Epithelial cell of esophagus (primary cell): ENCODE measurements around the gene PCDHGC5.

Experiments used
- DNase-seq: peaks from one replicate; pipeline ENCODE4 v3.0.0; 2010; ENCODE audit warnings: low read depth
- H3K4me3 ChIP-seq: 2 replicates; pipeline ENCODE4 v1.5.1; 2011; ENCODE audit warnings: mild to moderate bottlenecking, low read length, control low read depth
- TF ChIP-seq, protein P1 (sequence below): IDR thresholded peaks from 2 replicates; pipeline ENCODE4 v1.5.1; 2011; ENCODE audit warnings: low read depth, mild to moderate bottlenecking, low read length, control low read depth, inconsistent platforms; ENCODE audit not compliant: insufficient read depth; ENCODE audit errors: missing control alignments

The PCDHGC5 gene

DNA sequence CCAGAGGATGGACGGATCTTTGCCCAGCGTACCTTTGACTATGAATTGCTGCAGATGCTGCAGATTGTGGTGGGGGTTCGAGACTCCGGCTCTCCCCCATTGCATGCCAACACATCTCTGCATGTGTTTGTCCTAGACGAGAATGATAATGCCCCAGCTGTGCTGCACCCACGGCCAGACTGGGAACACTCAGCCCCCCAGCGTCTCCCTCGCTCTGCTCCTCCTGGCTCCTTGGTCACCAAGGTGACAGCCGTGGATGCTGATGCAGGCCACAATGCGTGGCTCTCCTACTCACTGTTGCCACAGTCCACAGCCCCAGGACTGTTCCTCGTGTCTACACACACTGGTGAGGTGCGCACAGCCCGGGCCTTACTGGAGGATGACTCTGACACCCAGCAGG, 1.9 kb downstream of the PCDHGC5 start:
- TF ChIP-seq, protein P1, sequence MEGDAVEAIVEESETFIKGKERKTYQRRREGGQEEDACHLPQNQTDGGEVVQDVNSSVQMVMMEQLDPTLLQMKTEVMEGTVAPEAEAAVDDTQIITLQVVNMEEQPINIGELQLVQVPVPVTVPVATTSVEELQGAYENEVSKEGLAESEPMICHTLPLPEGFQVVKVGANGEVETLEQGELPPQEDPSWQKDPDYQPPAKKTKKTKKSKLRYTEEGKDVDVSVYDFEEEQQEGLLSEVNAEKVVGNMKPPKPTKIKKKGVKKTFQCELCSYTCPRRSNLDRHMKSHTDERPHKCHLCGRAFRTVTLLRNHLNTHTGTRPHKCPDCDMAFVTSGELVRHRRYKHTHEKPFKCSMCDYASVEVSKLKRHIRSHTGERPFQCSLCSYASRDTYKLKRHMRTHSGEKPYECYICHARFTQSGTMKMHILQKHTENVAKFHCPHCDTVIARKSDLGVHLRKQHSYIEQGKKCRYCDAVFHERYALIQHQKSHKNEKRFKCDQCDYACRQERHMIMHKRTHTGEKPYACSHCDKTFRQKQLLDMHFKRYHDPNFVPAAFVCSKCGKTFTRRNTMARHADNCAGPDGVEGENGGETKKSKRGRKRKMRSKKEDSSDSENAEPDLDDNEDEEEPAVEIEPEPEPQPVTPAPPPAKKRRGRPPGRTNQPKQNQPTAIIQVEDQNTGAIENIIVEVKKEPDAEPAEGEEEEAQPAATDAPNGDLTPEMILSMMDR: no peak
- no peak overlapping the region for H3K4me3 ChIP-seq
- no peak for DNase-seq

DNA sequence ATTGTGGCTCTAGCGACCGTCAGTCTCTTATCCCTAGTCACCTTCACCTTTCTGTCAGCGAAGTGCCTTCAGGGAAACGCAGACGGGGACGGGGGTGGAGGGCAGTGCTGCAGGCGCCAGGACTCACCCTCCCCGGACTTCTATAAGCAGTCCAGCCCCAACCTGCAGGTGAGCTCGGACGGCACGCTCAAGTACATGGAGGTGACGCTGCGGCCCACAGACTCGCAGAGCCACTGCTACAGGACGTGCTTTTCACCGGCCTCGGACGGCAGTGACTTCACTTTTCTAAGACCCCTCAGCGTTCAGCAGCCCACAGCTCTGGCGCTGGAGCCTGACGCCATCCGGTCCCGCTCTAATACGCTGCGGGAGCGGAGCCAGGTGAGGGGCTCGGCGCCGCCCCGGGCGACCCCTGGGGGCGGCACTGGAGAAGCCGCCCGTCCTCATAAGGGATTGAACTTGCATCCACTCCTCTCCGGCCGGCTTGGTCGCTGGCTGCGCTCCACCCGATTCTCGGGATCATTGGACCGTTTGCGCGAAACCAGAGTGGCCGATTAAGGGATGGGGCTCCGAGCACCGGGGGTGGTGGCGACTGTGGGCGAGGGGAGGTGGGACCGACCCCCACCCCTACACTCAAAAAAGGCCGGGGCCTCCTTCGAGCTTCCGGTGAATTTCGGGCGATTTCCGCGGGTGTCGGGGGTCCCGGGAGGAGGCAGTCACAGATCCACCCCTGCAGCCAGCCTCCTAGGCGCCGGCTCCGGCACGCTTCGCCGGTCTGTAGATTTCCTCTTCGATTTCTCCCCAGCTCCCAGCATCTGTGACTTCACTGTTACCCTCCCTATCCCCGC, 2.7 kb downstream of the PCDHGC5 start:
- no peak overlapping the region for H3K4me3 ChIP-seq
- no peak for DNase-seq
- TF ChIP-seq, protein P1: no peak

DNA sequence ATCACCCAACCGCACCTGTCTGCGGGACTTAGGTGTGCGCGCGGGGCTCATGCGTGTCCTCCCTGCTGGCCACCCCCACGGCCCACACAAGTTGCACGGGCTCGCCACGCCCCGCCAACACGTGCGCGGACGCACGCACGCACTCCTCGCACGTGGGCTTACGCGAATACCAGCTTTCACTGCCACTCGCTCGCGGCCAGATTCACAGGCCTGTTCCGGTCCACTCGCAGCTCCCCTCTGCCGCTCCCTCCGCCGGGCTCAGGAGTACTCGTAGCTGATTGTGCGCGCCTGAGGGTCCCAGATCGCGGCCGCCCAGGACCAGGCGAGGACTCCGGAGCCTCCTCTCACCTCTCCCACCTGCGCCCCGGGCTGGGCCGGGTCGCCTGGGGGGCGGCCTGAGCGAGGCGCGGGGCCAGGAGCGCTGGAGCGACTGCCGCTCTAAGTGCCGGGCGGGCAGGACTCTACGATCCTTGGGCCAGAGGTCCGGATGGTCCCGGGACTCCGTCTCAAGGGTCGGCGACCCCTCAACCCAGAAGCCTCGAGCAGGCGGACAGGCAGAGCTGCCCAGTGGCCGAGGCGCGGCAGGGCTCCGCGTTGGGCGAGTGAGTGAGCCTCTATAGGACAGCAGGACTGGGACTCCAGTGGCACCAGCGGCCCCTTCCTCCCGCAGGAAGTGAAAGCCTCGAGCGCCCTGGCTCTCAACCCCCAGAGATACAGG, 3.4 kb downstream of the PCDHGC5 start:
- DNase-seq: no peak
- H3K4me3 ChIP-seq: no peak overlapping the region
- TF ChIP-seq, protein P1: no peak

DNA sequence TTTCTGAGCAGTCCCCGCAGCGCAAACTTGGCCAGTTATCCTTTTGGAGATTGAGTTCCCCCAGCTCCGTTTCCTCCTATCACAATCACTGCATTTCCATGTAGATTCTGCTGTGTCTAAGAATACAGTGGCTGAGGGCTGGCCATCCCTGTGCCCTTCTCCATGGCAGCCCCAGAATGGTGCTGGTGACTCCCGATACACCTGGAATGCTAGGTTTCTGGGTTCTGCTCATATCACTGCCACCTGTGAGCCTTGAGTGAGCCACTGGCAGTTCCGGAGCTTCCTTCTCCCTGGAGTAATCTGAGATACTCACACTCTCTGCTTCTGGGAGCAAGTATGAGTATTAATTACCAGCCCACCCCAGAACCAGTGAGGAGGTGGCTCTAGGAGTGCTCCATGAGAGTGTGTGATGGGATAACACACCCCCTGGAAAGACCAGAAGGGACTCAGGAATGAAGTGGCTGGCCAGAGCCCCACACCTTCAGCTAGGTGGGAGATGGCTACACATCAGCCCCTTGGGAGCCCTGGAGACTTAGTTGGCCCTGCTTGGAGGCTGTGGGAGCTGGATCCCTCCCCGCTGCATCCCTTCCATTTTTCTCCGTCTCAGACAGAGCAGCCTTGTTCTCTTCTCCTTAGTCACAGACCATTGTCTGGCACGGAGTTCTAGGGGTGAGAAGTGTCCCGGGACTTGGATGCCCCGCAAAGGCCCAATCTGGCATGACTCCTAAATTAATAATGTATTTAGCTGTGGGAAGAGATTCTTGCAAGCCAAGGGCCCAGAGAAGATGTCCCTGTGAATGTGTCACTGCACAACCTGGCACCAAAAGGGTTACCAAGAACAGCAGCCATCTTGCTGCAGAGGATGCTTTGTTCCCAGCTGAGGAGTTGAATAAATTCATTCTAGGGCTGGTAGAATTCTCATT, 4.9 kb downstream of the PCDHGC5 start:
- TF ChIP-seq, protein P1: no peak
- H3K4me3 ChIP-seq: no peak overlapping the region
- no peak for DNase-seq

DNA sequence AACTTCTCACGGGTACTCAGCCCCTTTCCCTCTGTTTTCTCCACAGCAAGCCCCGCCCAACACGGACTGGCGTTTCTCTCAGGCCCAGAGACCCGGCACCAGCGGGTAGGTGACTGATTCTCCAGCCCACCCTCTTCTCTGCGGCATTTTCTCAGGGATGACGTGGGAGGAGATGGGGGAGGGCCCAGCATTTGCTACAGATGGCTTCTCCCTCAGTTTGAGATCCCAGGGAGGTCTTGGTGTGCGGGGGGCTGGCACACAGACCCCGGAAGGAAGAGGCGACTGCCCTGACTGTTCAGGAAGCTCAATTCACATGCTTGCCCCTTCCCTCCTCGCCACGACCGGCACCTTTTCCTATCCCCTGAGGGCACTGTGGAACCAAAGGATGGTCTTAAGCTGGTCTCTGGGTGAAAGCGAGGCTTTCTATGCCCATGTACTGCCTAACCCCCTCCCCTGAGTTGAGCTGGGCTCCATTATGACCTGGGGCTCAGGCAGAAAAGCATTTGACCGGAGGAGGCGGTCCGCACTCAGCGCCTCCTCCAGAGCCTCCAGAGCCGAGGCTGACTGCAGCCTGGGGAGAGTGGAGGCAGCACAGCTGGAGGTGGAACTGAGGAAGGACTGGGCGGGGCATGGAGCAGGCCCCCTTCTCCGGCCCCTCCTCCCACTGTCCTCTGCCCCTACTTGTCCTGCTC, 6.0 kb downstream of the PCDHGC5 start:
- DNase-seq: no peak
- H3K4me3 ChIP-seq: no peak overlapping the region
- TF ChIP-seq, protein P1: no peak

DNA sequence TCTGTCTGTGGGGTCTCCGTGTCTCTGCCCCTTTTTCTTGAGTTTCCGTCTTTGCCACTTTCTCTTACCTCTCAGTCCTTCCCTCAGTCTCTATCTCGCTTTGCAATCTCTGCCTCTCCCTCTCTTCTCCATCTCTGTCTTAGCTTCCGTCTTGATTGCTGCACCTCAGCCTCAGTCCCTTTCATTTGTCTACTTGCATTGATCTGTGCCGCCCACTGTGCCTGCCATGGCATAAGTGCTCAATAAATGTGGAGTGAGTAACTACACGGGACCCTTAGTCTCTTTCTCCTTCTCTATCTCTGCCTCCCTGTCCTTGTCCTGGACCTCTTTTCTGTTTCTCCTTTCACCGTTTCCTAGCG, 6.6 kb downstream of the PCDHGC5 start:
- DNase-seq: no peak
- H3K4me3 ChIP-seq: no peak overlapping the region
- TF ChIP-seq, protein P1: no peak
